B cell (primary cell): ENCODE results near the gene KRTAP10-5. TPM values are rescaled to one million over a fixed set of nuclear protein-coding genes. Genes with fewer than 3 reads are reported as not detected.
"Not testable (repeated sequence)": the region's sequence is repeated elsewhere in the genome, so short reads cannot be mapped to it uniquely, and the experiment has no call there.

Experiments
- ATAC-seq: fragments of 200-7000 bp; cut with Tn5 transposase; one replicate; pipeline ENCODE4 v1.10.0; 2021; ENCODE audit warnings: low read depth, mild to moderate bottlenecking, moderate number of reproducible peaks, moderate library complexity
- CTCF ChIA-PET: fragments of 350-600 bp; sonication (Branson Sonifier 250); formaldehyde crosslinking; loops from one replicate; lab custom pipeline; 2021; ENCODE audit warnings: antibody characterized with exemption, inconsistent platforms; lab: Charles Lee
- POLR2A ChIA-PET: fragments of 350-600 bp; sonication (Branson Sonifier 250); formaldehyde crosslinking; loops from one replicate; lab custom pipeline; 2021; ENCODE audit warnings: antibody characterized with exemption; lab: Charles Lee
- DNase-seq: peaks from one replicate; pipeline ENCODE4 v3.0.0; 2013
- H2AFZ ChIP-seq: 2 replicates; pipeline ENCODE4 v1.6.1; 2012; ENCODE audit warnings: mild to moderate bottlenecking, low read depth, low read length; ENCODE audit not compliant: insufficient read depth, poor library complexity, severe bottlenecking
- H3K27ac ChIP-seq, 2 donors: 1 replicate in 1 of 2; 2 replicates in 1 of 2; pipeline ENCODE4 v1.5.1; 2012 to 2013; ENCODE audit warnings: low read length in 2 of 2, mild to moderate bottlenecking in 2 of 2, moderate library complexity in 1 of 2
- H3K27me3 ChIP-seq, 4 experiments: fragments of 200-600 bp in 1 of 4; sonication (generic) in 1 of 4; replicated peaks in 1 of 4; 1 replicate in 2 of 4; 2 replicates in 2 of 4; pipeline versions ENCODE4 v1.6.1 to v1.7.0; 2013 to 2016; ENCODE audit warnings: low read length in 3 of 4, mild to moderate bottlenecking in 2 of 4, mixed read lengths in 1 of 4, moderate library complexity in 1 of 4; ENCODE audit not compliant: insufficient read depth in 4 of 4, control insufficient read depth in 3 of 4; ENCODE audit errors: control extremely low read depth in 1 of 4
- H3K36me3 ChIP-seq, 2 experiments: replicated peaks in 1 of 2; 1 replicate in 1 of 2; 2 replicates in 1 of 2; pipeline versions ENCODE4 v1.6.1 to v1.7.1; 2013; ENCODE audit warnings: low read length in 1 of 2; ENCODE audit not compliant: insufficient read depth in 2 of 2, control insufficient read depth in 1 of 2; ENCODE audit errors: control extremely low read depth in 1 of 2, extremely low read depth in 1 of 2
- H3K4me1 ChIP-seq, 2 donors: fragments of 200-600 bp in 1 of 2; sonication (generic) in 1 of 2; 1 replicate in 1 of 2; 2 replicates in 1 of 2; pipeline versions ENCODE4 v1.5.1 to v1.6.1; 2013 to 2017; ENCODE audit warnings: low read length in 2 of 2; ENCODE audit not compliant: control insufficient read depth in 2 of 2, insufficient read depth in 2 of 2
- H3K4me2 ChIP-seq: replicated peaks from 2 replicates; pipeline ENCODE3; 2012; ENCODE audit warnings: mild to moderate bottlenecking, low read depth, low read length; ENCODE audit not compliant: poor library complexity, severe bottlenecking
- H3K4me3 ChIP-seq, 5 experiments: fragments of 200-600 bp in 1 of 5; sonication (generic) in 1 of 5; 1 replicate in 3 of 5; 2 replicates in 2 of 5; pipeline versions ENCODE4 v1.5.1 to v1.7.0; 2011 to 2016; ENCODE audit warnings: low read length in 4 of 5, mild to moderate bottlenecking in 4 of 5, low read depth in 2 of 5, control low read depth in 1 of 5, moderate library complexity in 1 of 5; ENCODE audit not compliant: insufficient read depth in 1 of 5; ENCODE audit errors: control extremely low read depth in 1 of 5, extremely low read depth in 1 of 5
- H3K79me2 ChIP-seq: fragments of 200-600 bp; sonication (generic); one replicate; pipeline ENCODE4 v1.6.0; 2016; ENCODE audit warnings: low read length; ENCODE audit not compliant: control insufficient read depth, insufficient read depth
- H3K9ac ChIP-seq: fragments of 200-600 bp; sonication (generic); 2 replicates; pipeline ENCODE4 v1.6.1; 2017; ENCODE audit warnings: mild to moderate bottlenecking, low read length, moderate library complexity
- H3K9me3 ChIP-seq, 3 donors: one replicate each; pipeline versions ENCODE4 v1.6.1 to v1.7.1; 2013; ENCODE audit warnings: low read length in 2 of 3; ENCODE audit not compliant: control insufficient read depth in 2 of 3, insufficient read depth in 1 of 3; ENCODE audit errors: control extremely low read depth in 1 of 3
- H4K20me1 ChIP-seq: 2 replicates; pipeline ENCODE4 v1.6.0; 2012; ENCODE audit warnings: mild to moderate bottlenecking, low read length; ENCODE audit not compliant: insufficient read depth, control insufficient read depth, poor library complexity, severe bottlenecking
- H3K27ac Mint-ChIP-seq: one replicate; pipeline ENCODE4 v1.8.0; 2021; ENCODE audit warnings: mixed read lengths
- H3K27me3 Mint-ChIP-seq: one replicate; pipeline ENCODE4 v1.8.0; 2021; ENCODE audit warnings: mixed read lengths
- H3K4me1 Mint-ChIP-seq: one replicate; pipeline ENCODE4 v1.8.0; 2021; ENCODE audit warnings: mixed read lengths
- H3K4me3 Mint-ChIP-seq: one replicate; pipeline ENCODE4 v1.8.0; 2021; ENCODE audit warnings: mixed read lengths
- H3K9me3 Mint-ChIP-seq: one replicate; pipeline ENCODE4 v1.8.0; 2022; ENCODE audit warnings: mixed read lengths; ENCODE audit not compliant: insufficient read depth
- CTCF ChIP-seq: fragments of 200-600 bp; IDR thresholded peaks from one replicate; pipeline ENCODE4 v1.8.0; 2022; ENCODE audit warnings: antibody characterized with exemption, mild to moderate bottlenecking
- EZH2 ChIP-seq: IDR thresholded peaks from 2 replicates; pipeline ENCODE4 v1.6.1; 2012; ENCODE audit warnings: borderline replicate concordance, low read depth, mild to moderate bottlenecking, moderate library complexity, low read length; ENCODE audit not compliant: insufficient read depth, poor library complexity, severe bottlenecking
- WGBS: methylation state at CpG from one replicate; pipeline ENCODE4 v1.1.5; 2013; ENCODE audit warnings: missing lambda C conversion rate; ENCODE audit not compliant: insufficient coverage; 5-methylcytosine and 5-hydroxymethylcytosine counted together
- intact Hi-C: fragments of 100-400 bp; cut with micrococcal nuclease; formaldehyde crosslinking; loops from one replicate; pipeline ENCODE4 v1.10.0; 2022
- polyA minus RNA-seq: library from RNA; depleted of rRNA, polyadenylated mRNA; stranded (reverse); fragments of >200 nt; gene quantifications from 2 replicates; pipeline ENCODE4 v1.2.3, GENCODE V29; 2012
- polyA plus RNA-seq: library from polyadenylated mRNA; depleted of rRNA; stranded (reverse); fragments of >200 nt; gene quantifications from 2 replicates; pipeline ENCODE4 v1.2.3, GENCODE V29; 2012
- total RNA-seq, 2 donors: library from RNA; stranded (reverse); fragments of 120-200 nt in 1 of 2; gene quantifications; 1 replicate in 1 of 2; 2 replicates in 1 of 2; pipeline versions ENCODE4 v1.2.3 to v1.2.4, GENCODE V29; 2013 to 2022

The KRTAP10-5 gene
- not detected in 2 replicates for total RNA-seq
- not detected for total RNA-seq (2013)
- not detected in 2 replicates for polyA plus RNA-seq
- polyA minus RNA-seq, result not detected in 2 replicates

GRCh38 chr21:44580231-44580821, at the start of gene KRTAP10-5:
TSS of gene KRTAP10-5 (minus strand) at chr21:44580604. CDS start at chr21:44580578, 26 bp downstream.
- H3K4me3 ChIP-seq, H4K20me1 ChIP-seq, H3K4me2 ChIP-seq, H3K9ac ChIP-seq, H3K36me3 ChIP-seq, H3K4me3 Mint-ChIP-seq, H3K4me1 ChIP-seq, ATAC-seq, H3K9me3 Mint-ChIP-seq, CTCF ChIA-PET, H3K27ac ChIP-seq, H3K79me2 ChIP-seq, DNase-seq, intact Hi-C loops, H3K27ac Mint-ChIP-seq, H2AFZ ChIP-seq, H3K4me1 Mint-ChIP-seq, H3K27me3 ChIP-seq, POLR2A ChIA-PET: not testable (repeated sequence)
- H3K27me3 Mint-ChIP-seq, result peaks cover 31% of the 10 kb centered on the region
- WGBS, result 59% methylated on average over 16 of the region's 19 CpGs
- peaks cover 3 to 56% (median 28%) of the 10 kb centered on the region in 3 donors for H3K9me3 ChIP-seq

GRCh38 chr21:44628707-44629391, 48.4 kb upstream of the KRTAP10-5 start:
- Histone ChIP-seq H3K79me2 (no peaks in the 10 kb centered on the region), H3K27ac (no peak overlapping the region), H2AFZ (no peak overlapping the region), H3K9ac (no peak overlapping the region), H3K4me3 (no peak overlapping the region), H3K9me3 (peaks cover 0 to 52% (median 30%) of the 10 kb centered on the region in 3 donors), H3K4me1 (peaks cover 2 to 3% of the 10 kb centered on the region in 2 donors), H3K36me3 (no peaks in the 10 kb centered on the region), H4K20me1 (no peaks in the 10 kb centered on the region), H3K27me3 (peaks cover 0 to 20% (median 0%) of the 10 kb centered on the region in 4 experiments), H3K4me2 (no peak overlapping the region)
- Mint-ChIP-seq H3K27ac (no peak overlapping the region), H3K4me3 (no peak overlapping the region), H3K4me1 (peaks cover 4% of the 10 kb centered on the region), H3K9me3 (peaks cover 19% of the 10 kb centered on the region), H3K27me3 (peaks cover 4% of the 10 kb centered on the region)
- ATAC-seq (no peak), DNase-seq (no peak)
- ChIA-PET CTCF (no interaction called here), POLR2A (no interaction called here)
- intact Hi-C loops, result no loop called here
- TF ChIP-seq CTCF (no peak), EZH2 (no peak)
- 89% methylated on average over 18 of the region's 18 CpGs for WGBS

GRCh38 chr21:44627831-44628233, 47.4 kb upstream of the KRTAP10-5 start:
- H3K36me3 ChIP-seq, H3K79me2 ChIP-seq, H3K4me3 ChIP-seq, H3K4me3 Mint-ChIP-seq, H4K20me1 ChIP-seq, intact Hi-C loops, POLR2A ChIA-PET, ATAC-seq, CTCF ChIA-PET, H3K9ac ChIP-seq, H3K27ac ChIP-seq, H3K27me3 Mint-ChIP-seq, H3K4me1 ChIP-seq, DNase-seq, H3K27ac Mint-ChIP-seq, H3K4me2 ChIP-seq, H3K4me1 Mint-ChIP-seq, H2AFZ ChIP-seq: not testable (repeated sequence)
- peaks cover 21% of the 10 kb centered on the region for H3K9me3 Mint-ChIP-seq
- 60% methylated on average over 10 of the region's 15 CpGs for WGBS
- peaks cover 0 to 20% (median 0%) of the 10 kb centered on the region in 4 experiments for H3K27me3 ChIP-seq
- H3K9me3 ChIP-seq, result peaks cover 0 to 55% (median 39%) of the 10 kb centered on the region in 3 donors
